OCI-LY3 (cell line): ENCODE results near the gene MAK.
"Not testable (repeated sequence)": the region's sequence is repeated elsewhere in the genome, so short reads cannot be mapped to it uniquely, and the experiment has no call there.

Source experiments
- H2AFZ ChIP-seq: fragments of 200-600, 300-600 bp; shearing (Covaris generic); 2 replicates; pipeline ENCODE4 v1.6.0; 2014; ENCODE audit warnings: antibody characterized with exemption, low read depth, low read length
- H3K27ac ChIP-seq: fragments of 200-600, 300-600 bp; sonication (generic); 2 replicates; pipeline ENCODE4 v1.5.1; 2014; ENCODE audit warnings: mild to moderate bottlenecking, low read length, moderate library complexity, mixed read lengths
- H3K27me3 ChIP-seq: fragments of 200-600, 300-600 bp; sonication (generic); 2 replicates; pipeline ENCODE4 v1.6.1; 2014; ENCODE audit warnings: low read depth, low read length, mixed read lengths
- H3K36me3 ChIP-seq: fragments of 200-600, 300-600 bp; sonication (generic); replicated peaks from 2 replicates; pipeline ENCODE3; 2014; ENCODE audit warnings: low read depth, low read length, mixed read lengths
- H3K4me1 ChIP-seq: fragments of 300-600, 200-600 bp; sonication (generic); 2 replicates; pipeline ENCODE4 v1.6.1; 2014; ENCODE audit warnings: low read length, mixed read lengths
- H3K4me2 ChIP-seq: fragments of 200-600, 300-600 bp; sonication (generic); 2 replicates; pipeline ENCODE4 v1.6.1; 2014; ENCODE audit warnings: low read length, mixed read lengths
- H3K4me3 ChIP-seq: fragments of 300-600, 200-600 bp; sonication (generic); 2 replicates; pipeline ENCODE4 v1.5.1; 2014; ENCODE audit warnings: antibody characterized with exemption, mild to moderate bottlenecking, low read length, moderate library complexity
- H3K79me2 ChIP-seq: fragments of 300-600, 200-600 bp; shearing (Covaris generic); 2 replicates; pipeline ENCODE4 v1.6.1; 2014; ENCODE audit warnings: mild to moderate bottlenecking, low read length, mixed read lengths
- H3K9ac ChIP-seq: fragments of 300-600, 200-600 bp; shearing (Covaris generic); 2 replicates; pipeline ENCODE4 v1.6.0; 2014; ENCODE audit warnings: mild to moderate bottlenecking, low read length, moderate library complexity
- H3K9me3 ChIP-seq: fragments of 200-600, 300-600 bp; shearing (Covaris generic); 2 replicates; pipeline ENCODE4 v1.6.1; 2014; ENCODE audit warnings: low read length, mixed read lengths; ENCODE audit not compliant: insufficient read depth
- H4K20me1 ChIP-seq: fragments of 200-600, 300-600 bp; sonication (generic); 2 replicates; pipeline ENCODE4 v1.6.1; 2016; ENCODE audit warnings: low read length, mixed read lengths; ENCODE audit not compliant: insufficient read depth
- EZH2phosphoT487 ChIP-seq: fragments of 200-600 bp; shearing (Covaris generic); IDR thresholded peaks from 2 replicates; pipeline ENCODE4 v1.6.1; 2018; ENCODE audit warnings: antibody characterized with exemption, mixed run types, low read depth
- TF ChIP-seq, protein P1 (sequence below): fragments of 200-600, 300-600 bp; sonication (generic); IDR thresholded peaks from 2 replicates; pipeline ENCODE4 v1.5.1; 2014; ENCODE audit warnings: antibody characterized with exemption, low read length, low read depth

The MAK gene

DNA sequence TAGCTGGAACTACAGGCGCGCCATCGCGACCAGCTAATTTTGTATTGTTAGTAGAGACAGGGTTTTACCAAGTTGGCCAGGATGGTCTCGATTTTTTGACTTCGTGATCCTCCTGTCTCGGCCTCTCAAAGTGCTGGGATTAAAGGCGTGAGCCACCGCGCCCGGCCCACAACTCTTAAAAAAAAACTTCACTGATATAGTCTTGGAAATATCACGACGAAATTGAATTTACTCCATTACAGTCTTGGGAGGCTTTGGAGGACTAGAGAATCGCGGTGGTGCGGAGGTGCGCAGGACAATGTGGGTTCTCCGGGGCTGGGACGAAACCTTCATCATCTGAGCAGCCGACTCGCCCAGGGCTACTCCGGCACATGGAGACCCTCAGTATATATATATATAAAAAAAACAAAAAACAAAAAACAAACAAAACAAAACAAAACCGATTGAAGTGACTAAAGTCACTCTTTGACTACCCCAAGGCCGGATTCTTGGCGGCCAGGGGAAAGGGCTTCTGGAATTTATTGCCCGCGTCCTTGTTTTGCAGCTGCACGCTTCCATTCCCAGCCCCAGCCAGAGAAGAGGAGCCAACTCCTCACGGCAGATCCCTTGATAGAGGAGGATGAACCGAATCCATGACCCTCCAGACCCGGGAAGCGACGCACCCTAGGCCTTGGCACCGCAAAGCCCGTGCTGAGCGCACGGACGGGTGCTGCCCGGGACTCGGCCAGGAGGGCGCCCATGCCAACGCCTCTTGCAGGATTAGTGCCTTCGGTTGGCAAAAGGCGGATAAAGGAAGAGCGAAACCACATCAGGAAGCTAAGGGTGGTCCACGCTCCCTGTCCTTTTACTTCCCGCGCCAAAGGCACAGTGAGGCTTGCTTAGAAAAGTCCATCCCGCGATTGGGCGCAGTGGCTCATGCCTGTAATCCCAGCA lies 45.2 kb upstream of the MAK start:
- no peaks in the 10 kb centered on the region for H4K20me1 ChIP-seq
- no peak overlapping the region for H3K4me3 ChIP-seq
- peaks cover 2% of the 10 kb centered on the region; the same call in 1 of the 2 replicates for H3K4me1 ChIP-seq
- no peak overlapping the region for H3K27ac ChIP-seq
- H3K27me3 ChIP-seq, result peaks cover 3% of the 10 kb centered on the region; the same call in 1 of the 2 replicates
- H3K9me3 ChIP-seq, result no peaks in the 10 kb centered on the region
- H3K4me2 ChIP-seq, result no peak overlapping the region
- no peak overlapping the region for H2AFZ ChIP-seq
- H3K9ac ChIP-seq, result no peak overlapping the region
- H3K79me2 ChIP-seq, result no peaks in the 10 kb centered on the region
- no peak for TF ChIP-seq EZH2phosphoT487
- TF ChIP-seq, protein P1, sequence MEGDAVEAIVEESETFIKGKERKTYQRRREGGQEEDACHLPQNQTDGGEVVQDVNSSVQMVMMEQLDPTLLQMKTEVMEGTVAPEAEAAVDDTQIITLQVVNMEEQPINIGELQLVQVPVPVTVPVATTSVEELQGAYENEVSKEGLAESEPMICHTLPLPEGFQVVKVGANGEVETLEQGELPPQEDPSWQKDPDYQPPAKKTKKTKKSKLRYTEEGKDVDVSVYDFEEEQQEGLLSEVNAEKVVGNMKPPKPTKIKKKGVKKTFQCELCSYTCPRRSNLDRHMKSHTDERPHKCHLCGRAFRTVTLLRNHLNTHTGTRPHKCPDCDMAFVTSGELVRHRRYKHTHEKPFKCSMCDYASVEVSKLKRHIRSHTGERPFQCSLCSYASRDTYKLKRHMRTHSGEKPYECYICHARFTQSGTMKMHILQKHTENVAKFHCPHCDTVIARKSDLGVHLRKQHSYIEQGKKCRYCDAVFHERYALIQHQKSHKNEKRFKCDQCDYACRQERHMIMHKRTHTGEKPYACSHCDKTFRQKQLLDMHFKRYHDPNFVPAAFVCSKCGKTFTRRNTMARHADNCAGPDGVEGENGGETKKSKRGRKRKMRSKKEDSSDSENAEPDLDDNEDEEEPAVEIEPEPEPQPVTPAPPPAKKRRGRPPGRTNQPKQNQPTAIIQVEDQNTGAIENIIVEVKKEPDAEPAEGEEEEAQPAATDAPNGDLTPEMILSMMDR, result no peak
- no peaks in the 10 kb centered on the region for H3K36me3 ChIP-seq

DNA sequence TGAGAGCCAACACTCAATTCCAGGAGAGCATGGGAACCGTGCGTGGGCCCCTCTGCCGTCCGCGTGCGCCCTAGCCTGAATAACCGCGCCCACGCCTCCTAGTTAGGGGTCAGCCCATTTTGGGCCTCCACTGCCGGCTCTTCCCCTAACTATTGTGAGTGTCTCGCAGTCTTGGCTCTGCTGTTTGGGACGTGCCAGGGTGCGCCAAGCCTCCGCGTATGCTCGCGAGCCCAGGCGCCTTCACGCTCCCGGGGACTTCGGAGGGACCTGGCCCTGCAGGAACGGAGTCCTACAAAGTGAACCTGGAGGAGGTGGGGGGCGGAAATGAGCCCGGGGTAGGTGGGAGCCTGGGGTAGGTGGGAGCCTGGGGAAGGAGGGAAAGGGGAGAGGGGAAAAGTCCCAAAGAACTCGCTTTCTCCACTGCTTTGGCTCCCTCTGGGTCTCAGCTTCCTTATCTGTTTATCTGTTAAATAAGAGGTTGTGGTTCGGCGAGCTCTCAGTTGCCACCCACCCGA lies 44.4 kb upstream of the MAK start:
- H3K27ac ChIP-seq, result no peak overlapping the region
- H3K27me3 ChIP-seq, result no peaks in the 10 kb centered on the region
- H3K4me2 ChIP-seq, result no peak overlapping the region
- no peak overlapping the region for H3K4me3 ChIP-seq
- H2AFZ ChIP-seq, result no peak overlapping the region
- H3K79me2 ChIP-seq, result no peaks in the 10 kb centered on the region
- H4K20me1 ChIP-seq, result no peaks in the 10 kb centered on the region
- H3K4me1 ChIP-seq, result no peaks in the 10 kb centered on the region
- H3K9ac ChIP-seq, result no peak overlapping the region
- TF ChIP-seq, protein P1, result no peak
- no peak for TF ChIP-seq EZH2phosphoT487
- H3K36me3 ChIP-seq, result no peaks in the 10 kb centered on the region
- no peaks in the 10 kb centered on the region for H3K9me3 ChIP-seq

DNA sequence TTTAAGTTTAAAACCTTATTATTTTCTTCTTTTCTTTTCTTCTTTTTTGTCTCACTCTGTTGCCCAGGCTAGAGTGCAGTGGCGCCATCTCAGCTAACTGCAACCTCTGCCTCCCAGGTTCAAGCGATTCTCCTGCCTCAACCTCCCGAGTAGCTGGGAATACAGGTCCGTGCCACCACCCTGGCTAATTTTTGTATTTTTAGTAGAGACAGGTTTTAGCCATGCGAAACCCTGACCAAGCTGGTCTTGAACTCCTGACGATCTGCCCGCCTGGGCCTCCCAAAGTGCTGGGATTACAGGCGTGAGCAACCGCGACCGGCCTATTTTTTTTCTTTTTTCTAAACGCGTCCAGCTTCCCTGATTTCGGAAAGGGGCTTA lies 43.9 kb upstream of the MAK start:
- not testable (repeated sequence) for H3K9me3 ChIP-seq, H3K27ac ChIP-seq, H3K4me3 ChIP-seq, H2AFZ ChIP-seq, H3K9ac ChIP-seq, H4K20me1 ChIP-seq, H3K4me2 ChIP-seq, H3K4me1 ChIP-seq, H3K27me3 ChIP-seq, H3K79me2 ChIP-seq, H3K36me3 ChIP-seq

DNA sequence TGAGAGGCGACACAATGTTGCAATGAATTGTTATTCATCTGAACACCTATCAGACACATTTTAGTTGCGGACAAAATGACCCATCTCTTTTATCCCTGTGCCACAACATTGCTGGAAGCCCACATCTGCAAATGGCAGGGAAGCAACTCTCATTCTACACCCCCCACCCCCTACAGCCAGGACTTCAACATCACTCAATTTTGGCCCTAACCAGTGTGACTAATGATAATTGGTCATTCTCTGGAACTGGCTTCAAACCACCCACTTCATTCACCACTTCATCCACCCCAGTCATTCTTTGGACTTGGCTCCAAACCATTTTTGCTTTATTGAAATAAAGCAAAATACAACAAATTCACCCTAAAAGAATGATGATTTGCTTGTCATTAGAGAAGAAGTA lies 42.0 kb upstream of the MAK start:
- no peak for TF ChIP-seq EZH2phosphoT487
- TF ChIP-seq, protein P1, result no peak
- Histone ChIP-seq H3K36me3 (no peaks in the 10 kb centered on the region), H3K27ac (no peak overlapping the region), H3K79me2 (no peaks in the 10 kb centered on the region), H3K27me3 (no peaks in the 10 kb centered on the region), H3K4me3 (no peak overlapping the region), H3K9me3 (no peaks in the 10 kb centered on the region), H3K9ac (no peak overlapping the region), H4K20me1 (no peaks in the 10 kb centered on the region), H2AFZ (no peak overlapping the region), H3K4me2 (no peak overlapping the region), H3K4me1 (no peaks in the 10 kb centered on the region)
